Astrocyte (in vitro differentiated cells and primary cell): ENCODE results near the gene FABP3. TPM values are rescaled to one million over a fixed set of nuclear protein-coding genes. Genes with fewer than 3 reads are reported as not detected.

Experiments
- DNase-seq: peaks from one replicate; pipeline ENCODE4 v3.0.0-alpha.2; 2010; ENCODE audit warnings: low read depth
- FAIRE-seq: peaks from 2 replicates; lab custom pipeline; 2011; peaks lifted over from hg19 to GRCh38; lab: Jason Lieb, UNC
- H2AFZ ChIP-seq: 2 replicates; pipeline ENCODE4 v1.6.0; 2012; ENCODE audit warnings: low read depth, low read length, inconsistent platforms
- H3K27ac ChIP-seq: 2 replicates; pipeline ENCODE4 v1.5.1; 2011; ENCODE audit warnings: low read depth, low read length, inconsistent platforms
- H3K27me3 ChIP-seq: 2 replicates; pipeline ENCODE4 v1.6.0; 2011; ENCODE audit warnings: low read length, inconsistent platforms; ENCODE audit not compliant: insufficient read depth
- H3K36me3 ChIP-seq: 2 replicates; pipeline ENCODE4 v1.5.1; 2011; ENCODE audit warnings: low read length, inconsistent platforms; ENCODE audit not compliant: insufficient read depth
- H3K4me1 ChIP-seq: 2 replicates; pipeline ENCODE4 v1.5.1; 2011; ENCODE audit warnings: low read length, inconsistent platforms; ENCODE audit not compliant: insufficient read depth
- H3K4me2 ChIP-seq: 2 replicates; pipeline ENCODE4 v1.6.0; 2012; ENCODE audit warnings: low read length, inconsistent platforms
- H3K4me3 ChIP-seq: 2 replicates; pipeline ENCODE4 v1.5.1; 2011; ENCODE audit warnings: low read depth, mild to moderate bottlenecking, low read length, inconsistent platforms; ENCODE audit not compliant: insufficient read depth
- H3K79me2 ChIP-seq: 2 replicates; pipeline ENCODE4 v1.6.0; 2012; ENCODE audit warnings: mild to moderate bottlenecking, low read length, inconsistent platforms; ENCODE audit not compliant: insufficient read depth
- H3K9ac ChIP-seq: 2 replicates; pipeline ENCODE4 v1.6.0; 2012; ENCODE audit warnings: mild to moderate bottlenecking, low read length, inconsistent platforms
- H3K9me3 ChIP-seq: 2 replicates; pipeline ENCODE4 v1.5.1; 2012; ENCODE audit warnings: low read depth, mild to moderate bottlenecking, low read length, inconsistent platforms; ENCODE audit not compliant: insufficient read depth
- H4K20me1 ChIP-seq: 2 replicates; pipeline ENCODE4 v1.6.0; 2012; ENCODE audit warnings: low read length, inconsistent platforms; ENCODE audit not compliant: insufficient read depth
- H3K27ac Mint-ChIP-seq: one replicate; pipeline ENCODE4 v1.8.0; 2021; ENCODE audit warnings: mild to moderate bottlenecking, mixed read lengths; ENCODE audit not compliant: unreplicated experiment
- H3K27me3 Mint-ChIP-seq: one replicate; pipeline ENCODE4 v1.8.0; 2021; ENCODE audit warnings: low read depth, mixed read lengths; ENCODE audit not compliant: unreplicated experiment
- H3K36me3 Mint-ChIP-seq: one replicate; pipeline ENCODE4 v1.8.0; 2021; ENCODE audit warnings: low read depth, mixed read lengths; ENCODE audit not compliant: unreplicated experiment
- H3K4me1 Mint-ChIP-seq: one replicate; pipeline ENCODE4 v1.8.0; 2021; ENCODE audit warnings: low read depth, mixed read lengths; ENCODE audit not compliant: unreplicated experiment
- H3K4me3 Mint-ChIP-seq: one replicate; pipeline ENCODE4 v1.8.0; 2021; ENCODE audit warnings: mild to moderate bottlenecking, moderate library complexity, mixed read lengths; ENCODE audit not compliant: unreplicated experiment
- H3K9me3 Mint-ChIP-seq: one replicate; pipeline ENCODE4 v1.8.0; 2021; ENCODE audit warnings: mild to moderate bottlenecking, mixed read lengths; ENCODE audit not compliant: unreplicated experiment
- EZH2 ChIP-seq: IDR thresholded peaks from 2 replicates; pipeline ENCODE4 v1.6.1; 2012; ENCODE audit warnings: mild to moderate bottlenecking, low read length, inconsistent platforms; ENCODE audit not compliant: insufficient read depth
- total RNA-seq: library from RNA; stranded (reverse); gene quantifications from 2 replicates; pipeline ENCODE4 v1.2.1, GENCODE V29; 2021
- TF ChIP-seq, protein P1 (sequence below): IDR thresholded peaks from 2 replicates; pipeline ENCODE4 v1.5.1; 2011; ENCODE audit warnings: low read depth, mild to moderate bottlenecking, inconsistent platforms, low read length, moderate library complexity; ENCODE audit not compliant: insufficient read depth

The FABP3 gene
- total RNA-seq, 1 donor from 2014 or later: 20.4 TPM

DNA sequence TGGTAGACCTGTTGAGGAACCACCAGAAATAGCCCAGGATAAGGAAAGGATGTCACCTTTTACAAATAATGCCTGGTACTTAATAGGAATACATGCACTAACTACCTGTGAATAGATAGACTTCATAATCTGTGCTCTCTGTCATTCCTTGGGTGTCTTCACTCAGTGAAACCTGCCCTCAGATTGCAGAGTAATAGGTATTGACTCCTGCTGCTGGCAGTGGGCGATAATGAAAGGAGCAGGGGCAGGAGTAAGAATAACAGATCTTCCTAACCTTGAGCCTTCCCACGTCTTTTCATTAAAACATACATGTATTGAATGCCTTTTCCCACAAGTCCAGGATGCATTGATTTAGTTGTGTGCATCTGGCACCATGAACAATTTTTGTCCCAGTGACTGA, 16.4 kb downstream of the FABP3 start:
- no peaks in the 10 kb centered on the region for H4K20me1 ChIP-seq
- Mint-ChIP-seq H3K4me3 (no peak overlapping the region), H3K27me3 (no peaks in the 10 kb centered on the region), H3K9me3 (no peaks in the 10 kb centered on the region), H3K27ac (no peak overlapping the region), H3K36me3 (peaks cover 20% of the 10 kb centered on the region), H3K4me1 (peaks cover 3% of the 10 kb centered on the region)
- H3K4me2 ChIP-seq: no peak overlapping the region
- no peak overlapping the region for H3K27ac ChIP-seq
- peak; percentile 20 for FAIRE-seq
- H3K9ac ChIP-seq: no peak overlapping the region
- DNase-seq: no peak
- H3K9me3 ChIP-seq: no peaks in the 10 kb centered on the region
- no peaks in the 10 kb centered on the region for H3K27me3 ChIP-seq
- no peaks in the 10 kb centered on the region for H3K4me1 ChIP-seq
- no peak overlapping the region for H2AFZ ChIP-seq
- peaks cover 9% of the 10 kb centered on the region for H3K36me3 ChIP-seq
- no peaks in the 10 kb centered on the region for H3K79me2 ChIP-seq
- TF ChIP-seq, protein P1, sequence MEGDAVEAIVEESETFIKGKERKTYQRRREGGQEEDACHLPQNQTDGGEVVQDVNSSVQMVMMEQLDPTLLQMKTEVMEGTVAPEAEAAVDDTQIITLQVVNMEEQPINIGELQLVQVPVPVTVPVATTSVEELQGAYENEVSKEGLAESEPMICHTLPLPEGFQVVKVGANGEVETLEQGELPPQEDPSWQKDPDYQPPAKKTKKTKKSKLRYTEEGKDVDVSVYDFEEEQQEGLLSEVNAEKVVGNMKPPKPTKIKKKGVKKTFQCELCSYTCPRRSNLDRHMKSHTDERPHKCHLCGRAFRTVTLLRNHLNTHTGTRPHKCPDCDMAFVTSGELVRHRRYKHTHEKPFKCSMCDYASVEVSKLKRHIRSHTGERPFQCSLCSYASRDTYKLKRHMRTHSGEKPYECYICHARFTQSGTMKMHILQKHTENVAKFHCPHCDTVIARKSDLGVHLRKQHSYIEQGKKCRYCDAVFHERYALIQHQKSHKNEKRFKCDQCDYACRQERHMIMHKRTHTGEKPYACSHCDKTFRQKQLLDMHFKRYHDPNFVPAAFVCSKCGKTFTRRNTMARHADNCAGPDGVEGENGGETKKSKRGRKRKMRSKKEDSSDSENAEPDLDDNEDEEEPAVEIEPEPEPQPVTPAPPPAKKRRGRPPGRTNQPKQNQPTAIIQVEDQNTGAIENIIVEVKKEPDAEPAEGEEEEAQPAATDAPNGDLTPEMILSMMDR: no peak
- TF ChIP-seq EZH2: no peak
- no peak overlapping the region for H3K4me3 ChIP-seq

DNA sequence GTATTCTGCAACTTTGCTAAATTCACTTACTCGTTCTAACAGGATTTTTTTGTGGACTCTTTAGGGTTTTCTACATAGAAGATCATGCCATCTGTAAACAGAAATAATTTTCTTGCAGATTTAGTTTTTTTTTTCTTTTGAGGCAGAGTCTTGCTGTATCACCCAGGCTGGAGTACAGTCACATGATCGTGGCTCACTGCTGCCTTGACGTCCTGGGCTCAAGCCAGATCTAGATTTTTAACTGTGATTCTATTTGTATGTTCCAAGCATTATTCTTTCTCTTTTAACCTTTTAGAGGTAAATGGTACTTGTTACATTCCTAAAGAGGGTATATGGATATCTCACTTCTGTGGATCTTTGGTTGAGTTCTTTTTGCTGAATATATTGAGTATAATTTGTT, 18.6 kb downstream of the FABP3 start:
- Histone ChIP-seq H2AFZ (no peak overlapping the region), H3K27me3 (no peaks in the 10 kb centered on the region), H3K4me2 (no peak overlapping the region), H3K9ac (no peak overlapping the region), H3K36me3 (peaks cover 17% of the 10 kb centered on the region), H3K9me3 (no peaks in the 10 kb centered on the region), H4K20me1 (no peaks in the 10 kb centered on the region), H3K4me1 (no peaks in the 10 kb centered on the region), H3K79me2 (no peaks in the 10 kb centered on the region), H3K4me3 (no peak overlapping the region), H3K27ac (no peak overlapping the region)
- H3K27ac Mint-ChIP-seq: no peak overlapping the region
- FAIRE-seq (no peak), DNase-seq (no peak)
- TF ChIP-seq EZH2: no peak
- TF ChIP-seq, protein P1: no peak
- peaks cover 22% of the 10 kb centered on the region for H3K36me3 Mint-ChIP-seq
- no peaks in the 10 kb centered on the region for H3K27me3 Mint-ChIP-seq
- H3K9me3 Mint-ChIP-seq: no peaks in the 10 kb centered on the region
- no peak overlapping the region for H3K4me3 Mint-ChIP-seq
- H3K4me1 Mint-ChIP-seq: peaks cover 3% of the 10 kb centered on the region

DNA sequence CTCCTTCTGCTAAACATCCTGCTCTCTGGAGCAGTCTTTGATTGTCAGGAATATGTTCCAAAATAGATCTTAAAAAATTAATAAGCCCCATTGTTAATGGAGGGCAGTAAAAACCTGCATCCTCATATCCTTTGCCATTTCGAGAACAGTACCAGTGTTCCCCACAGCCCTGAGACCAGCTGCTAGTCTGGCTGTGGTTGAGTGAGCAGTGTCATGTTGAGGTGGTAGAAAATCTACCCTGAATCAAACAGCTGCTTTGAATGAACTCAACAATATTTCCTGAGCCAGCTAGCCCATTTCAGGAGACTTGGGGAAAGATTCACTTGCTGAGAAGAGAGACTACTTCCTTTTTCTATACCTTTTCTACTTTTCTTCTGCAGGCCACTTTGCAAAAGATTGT, 24.4 kb downstream of the FABP3 start:
- Histone ChIP-seq H3K9me3 (no peaks in the 10 kb centered on the region), H3K79me2 (no peaks in the 10 kb centered on the region), H3K27me3 (no peaks in the 10 kb centered on the region), H2AFZ (no peak overlapping the region), H3K9ac (no peak overlapping the region), H3K4me2 (no peak overlapping the region), H3K4me1 (no peaks in the 10 kb centered on the region), H4K20me1 (no peaks in the 10 kb centered on the region), H3K36me3 (peaks cover 19% of the 10 kb centered on the region), H3K27ac (no peak overlapping the region), H3K4me3 (no peak overlapping the region)
- no peak for TF ChIP-seq EZH2
- TF ChIP-seq, protein P1: no peak
- no peaks in the 10 kb centered on the region for H3K4me1 Mint-ChIP-seq
- no peak overlapping the region for H3K4me3 Mint-ChIP-seq
- no peaks in the 10 kb centered on the region for H3K27me3 Mint-ChIP-seq
- FAIRE-seq (no peak), DNase-seq (no peak)
- no peaks in the 10 kb centered on the region for H3K9me3 Mint-ChIP-seq
- H3K36me3 Mint-ChIP-seq: peaks cover 29% of the 10 kb centered on the region
- no peak overlapping the region for H3K27ac Mint-ChIP-seq
